Activated CD8-positive, alpha-beta memory T cell treated with anti-CD3 and anti-CD28 coated beads for 24 hours (primary cell): Measurements from ENCODE around the gene PLA2G12A.

ENCODE experiments used
- DNase-seq: peaks from one replicate; pipeline ENCODE4 v3.0.0-alpha.2; 2020

PLA2G12A gene

GRCh38 chr4:109729718-109730618, at the start of gene PLA2G12A:
TSS of gene PLA2G12A (minus strand) at chr4:109730070. CDS start at chr4:109729809, 261 bp downstream.
- DNase-seq, result peak; percentile 90

DNA sequence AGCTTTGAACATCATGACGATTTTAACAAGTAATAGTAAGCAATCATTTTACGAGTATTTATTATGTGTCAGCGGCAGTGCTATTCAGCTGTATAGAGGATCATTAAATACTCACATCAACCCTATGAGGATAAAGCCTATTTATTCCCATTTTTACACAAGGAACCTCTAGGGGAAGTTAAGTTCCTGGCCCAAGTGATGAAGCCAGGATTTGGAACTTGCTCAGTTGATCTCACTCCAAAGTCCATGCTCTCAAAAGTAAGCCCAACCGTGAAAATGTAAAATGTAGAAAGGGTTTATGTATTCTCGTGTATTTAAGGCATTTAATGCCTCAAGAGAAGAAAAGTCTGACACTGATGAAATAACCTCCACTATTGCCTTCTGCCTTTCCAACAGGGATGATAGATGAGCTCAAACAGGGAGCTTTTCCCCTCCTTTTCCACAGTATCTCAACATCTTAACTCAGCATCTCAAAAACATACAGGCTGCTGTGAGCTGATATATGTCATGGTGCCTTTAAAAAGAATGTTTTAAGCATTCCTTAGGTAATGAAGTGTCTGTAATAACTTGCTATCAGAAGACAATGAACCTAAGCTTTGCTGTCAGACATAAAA, 35.0 kb upstream of the PLA2G12A start:
- DNase-seq, result no peak

DNA sequence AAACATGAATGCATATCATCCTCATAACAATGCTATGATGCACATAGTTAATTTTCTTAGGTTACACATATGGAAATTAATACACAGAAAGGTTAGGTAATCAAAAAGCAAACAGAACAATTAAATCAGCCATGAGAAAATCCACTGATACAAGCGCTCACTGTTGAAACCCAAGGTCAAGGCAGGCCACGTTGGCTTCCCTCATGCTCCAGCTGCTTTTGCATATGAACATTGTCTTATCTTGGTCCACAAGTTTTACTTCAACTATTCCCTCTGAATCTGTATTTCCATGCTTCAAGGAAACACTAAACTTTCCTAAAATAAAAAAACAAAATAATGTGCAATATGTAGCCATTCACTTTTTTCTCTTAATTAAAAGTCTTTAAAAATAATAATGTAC, 34.5 kb upstream of the PLA2G12A start:
- no peak for DNase-seq

DNA sequence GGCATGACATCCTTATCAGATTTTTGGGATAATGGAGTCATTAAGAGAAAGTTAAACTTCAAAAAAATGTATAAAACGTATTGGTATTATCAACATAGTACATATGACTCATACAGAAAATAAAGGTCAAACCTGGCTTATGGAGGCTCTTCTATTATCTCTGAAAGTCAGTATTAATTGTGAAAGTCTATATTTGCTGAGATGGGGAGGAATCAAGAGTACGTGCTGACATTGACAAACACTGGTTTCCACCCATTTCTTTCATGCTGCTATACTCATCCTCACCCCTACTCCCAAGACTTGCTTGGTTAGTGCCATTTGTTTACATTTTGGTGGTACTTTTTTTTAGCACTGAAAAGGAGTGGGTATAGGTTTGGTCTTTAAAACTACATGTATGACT, 30.8 kb upstream of the PLA2G12A start:
- DNase-seq, result no peak

DNA sequence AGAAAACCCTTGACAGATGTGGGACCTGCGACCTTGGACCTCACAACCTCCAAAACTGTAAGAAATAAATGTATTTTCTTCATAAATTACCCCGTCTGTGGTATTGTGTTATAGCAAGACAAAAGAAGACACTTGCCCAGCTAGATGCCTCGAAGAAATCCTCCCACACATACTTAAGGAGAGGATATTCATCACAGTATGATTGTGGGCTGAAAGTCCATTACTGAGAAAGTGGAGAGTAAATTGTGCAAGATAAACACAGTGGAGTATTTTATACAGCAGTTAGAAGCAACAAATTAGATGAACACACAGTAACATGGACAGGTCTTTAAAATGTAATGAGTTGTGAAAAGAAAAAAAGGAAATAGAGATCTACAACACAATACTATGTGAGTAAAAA, 25.8 kb upstream of the PLA2G12A start:
- no peak for DNase-seq

DNA sequence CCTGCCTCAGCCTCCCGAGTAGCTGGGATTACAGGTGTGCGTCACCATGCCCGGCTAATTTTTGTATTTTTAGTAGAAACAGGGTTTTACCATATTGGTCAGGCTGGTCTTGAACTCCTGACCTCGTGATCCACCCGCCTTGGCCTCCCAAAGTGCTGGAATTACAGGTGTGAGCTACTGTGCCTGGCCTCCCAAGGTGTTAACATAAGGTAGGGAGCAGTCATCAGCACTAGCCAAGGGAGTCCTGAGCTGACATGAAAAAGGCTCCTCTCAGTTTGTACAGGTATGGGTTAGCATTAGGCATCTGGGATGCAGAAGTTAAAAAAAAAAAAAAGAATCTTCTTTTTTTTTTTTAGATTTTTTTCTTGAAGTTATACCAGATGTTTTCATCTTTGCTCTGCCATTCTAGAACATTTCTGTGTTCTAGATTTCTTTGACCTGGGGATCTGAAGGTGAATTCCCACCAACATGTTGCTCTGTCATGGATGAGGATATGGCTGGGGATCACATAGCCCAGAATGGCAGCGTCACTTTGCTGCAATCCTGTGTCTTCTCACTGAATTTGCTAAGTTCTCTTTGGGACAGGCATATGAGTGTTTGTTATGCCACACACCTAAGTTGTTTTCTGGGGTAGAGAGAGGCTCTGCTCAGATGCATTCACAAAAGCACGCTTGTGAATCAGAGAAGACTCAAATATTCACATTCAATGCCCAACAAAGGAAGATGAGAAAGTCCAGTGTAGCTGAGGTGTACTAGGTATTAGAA, 24.4 kb upstream of the PLA2G12A start:
- peak; percentile 57 for DNase-seq

DNA sequence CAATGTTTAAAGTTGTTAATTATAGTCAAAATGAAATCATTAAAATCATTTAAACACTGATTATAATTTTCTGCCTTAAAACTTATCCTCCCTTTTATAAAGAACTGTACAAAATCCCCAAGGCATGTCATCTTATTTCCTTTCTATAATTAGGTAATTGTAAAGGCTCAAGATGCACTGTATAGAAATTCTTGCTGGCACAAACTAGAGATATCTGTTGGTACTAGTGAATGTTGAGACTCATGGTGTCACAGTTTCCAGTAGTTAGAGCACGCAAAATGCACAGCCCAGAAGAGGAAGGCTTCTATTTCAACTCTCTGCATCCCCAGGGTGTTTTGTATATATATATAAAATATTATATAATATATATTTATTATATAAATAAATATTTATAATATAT, 22.7 kb upstream of the PLA2G12A start:
- DNase-seq, result no peak

DNA sequence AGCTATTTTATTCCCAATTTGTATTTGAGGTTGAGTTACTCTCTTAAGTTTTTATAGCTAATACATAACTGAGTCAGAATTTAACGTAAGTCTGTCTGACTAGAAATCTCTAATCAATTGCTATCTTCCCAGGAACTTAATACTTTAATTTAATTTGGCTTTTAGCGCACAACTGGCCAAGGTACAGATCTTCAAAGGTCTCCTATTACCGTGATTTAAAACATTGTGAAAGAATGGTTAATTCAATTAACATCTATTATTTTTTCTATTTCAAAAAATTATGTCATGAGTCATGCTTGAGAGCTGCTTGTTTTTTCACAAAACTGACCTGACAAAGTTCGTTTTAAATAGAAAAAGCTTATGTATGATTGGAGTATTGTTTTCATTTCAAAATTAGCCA, 22.0 kb upstream of the PLA2G12A start:
- DNase-seq, result no peak

DNA sequence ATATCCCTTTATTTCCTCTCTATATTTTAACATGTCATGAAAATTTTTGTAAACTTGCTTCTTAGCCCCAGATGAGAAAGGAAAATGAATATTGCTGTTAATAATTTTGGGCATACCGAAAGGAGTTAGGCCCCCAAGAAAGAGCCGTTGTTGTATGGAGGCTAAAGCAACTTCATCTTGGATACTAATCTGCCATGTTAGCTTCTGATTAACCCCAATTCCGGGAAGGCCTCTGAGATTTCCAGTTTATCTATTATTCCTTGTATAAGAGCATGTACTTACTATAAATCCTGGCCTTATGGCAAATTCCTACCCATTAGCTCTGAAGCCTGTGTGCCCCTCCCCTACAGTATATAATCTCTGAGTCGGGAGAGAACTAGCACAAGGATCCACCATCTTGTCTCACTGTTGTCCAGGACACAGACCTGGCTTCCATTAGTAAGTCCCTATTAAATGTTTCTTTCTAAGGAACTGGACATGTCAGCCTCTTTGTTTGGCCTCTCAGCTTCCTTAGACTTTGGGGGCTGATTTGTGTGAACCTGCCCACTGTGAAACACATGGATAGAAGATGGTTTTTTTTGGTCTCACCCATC, 20.9 kb upstream of the PLA2G12A start:
- DNase-seq, result no peak

GRCh38 chr4:109749388-109750082, 19.7 kb upstream of the PLA2G12A start:
- no peak for DNase-seq

DNA sequence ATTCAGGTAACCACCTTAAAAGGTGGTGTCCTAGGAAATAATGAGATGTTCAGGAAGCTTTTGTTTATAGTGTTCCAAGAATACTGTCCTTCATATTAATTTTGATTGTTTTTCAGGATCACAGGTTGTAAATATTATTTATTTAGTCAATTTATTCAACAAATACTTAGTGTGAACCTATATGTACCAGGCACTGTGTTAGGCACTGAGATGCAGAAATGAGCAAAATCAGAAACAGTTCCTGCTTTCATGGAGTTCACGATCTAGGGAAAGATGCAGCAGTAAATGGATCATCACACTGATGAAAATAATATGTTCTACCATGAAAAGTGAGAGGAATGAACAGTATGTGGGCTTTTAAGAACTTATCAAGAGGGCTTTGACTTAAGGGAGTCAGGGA, 18.2 kb upstream of the PLA2G12A start:
- no peak for DNase-seq

- DNase-seq, result no peak
Observed at GRCh38 chr4:109746728-109747127, 16.9 kb upstream of the PLA2G12A start.

GRCh38 chr4:109745830-109746229, 16.0 kb upstream of the PLA2G12A start:
- DNase-seq, result no peak

GRCh38 chr4:109739547-109739946, 9.7 kb upstream of the PLA2G12A start:
- no peak for DNase-seq

DNA sequence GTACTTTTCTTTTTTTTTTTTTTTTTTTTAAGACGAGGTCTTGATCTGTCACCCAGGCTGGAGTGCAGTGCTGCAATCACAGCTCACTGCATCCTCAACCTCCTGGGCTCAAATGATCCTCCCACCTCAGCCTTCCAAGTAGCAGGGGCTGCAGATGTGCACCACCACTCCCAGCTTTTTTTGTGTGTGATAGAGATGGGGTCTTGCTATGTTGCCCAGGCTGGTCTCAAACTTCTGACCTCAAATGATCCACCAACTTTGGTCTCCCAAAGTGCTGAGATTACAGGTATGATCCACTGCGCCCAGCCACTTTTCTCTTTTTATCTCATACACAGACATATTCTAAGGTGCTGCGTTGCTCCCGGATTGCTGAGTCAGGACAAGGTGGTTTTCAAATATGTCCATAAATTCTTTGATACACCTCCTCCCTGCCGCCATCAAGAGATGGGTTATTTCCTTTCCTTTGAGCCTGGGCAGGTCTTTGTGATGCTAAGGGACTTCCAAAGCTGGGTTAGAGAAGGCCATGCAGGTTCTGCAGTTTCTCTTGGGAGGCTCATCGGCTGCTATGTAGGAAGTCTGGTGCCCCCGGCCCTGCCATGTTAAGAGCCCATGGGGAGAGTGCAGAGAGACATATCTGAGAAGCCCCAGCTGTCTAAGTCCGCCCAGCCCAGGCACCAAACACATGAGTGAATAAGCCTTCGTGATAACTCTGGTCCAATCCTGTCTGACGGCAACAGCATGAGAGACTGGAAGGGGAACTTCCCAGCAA, 8.4 kb upstream of the PLA2G12A start:
- no peak for DNase-seq

GRCh38 chr4:109735566-109736365, 5.9 kb upstream of the PLA2G12A start:
- DNase-seq, result no peak

GRCh38 chr4:109733728-109734127, 3.9 kb upstream of the PLA2G12A start:
- DNase-seq, result no peak

- no peak for DNase-seq
Observed at GRCh38 chr4:109730619-109731545, 1.0 kb upstream of the PLA2G12A start.

DNA sequence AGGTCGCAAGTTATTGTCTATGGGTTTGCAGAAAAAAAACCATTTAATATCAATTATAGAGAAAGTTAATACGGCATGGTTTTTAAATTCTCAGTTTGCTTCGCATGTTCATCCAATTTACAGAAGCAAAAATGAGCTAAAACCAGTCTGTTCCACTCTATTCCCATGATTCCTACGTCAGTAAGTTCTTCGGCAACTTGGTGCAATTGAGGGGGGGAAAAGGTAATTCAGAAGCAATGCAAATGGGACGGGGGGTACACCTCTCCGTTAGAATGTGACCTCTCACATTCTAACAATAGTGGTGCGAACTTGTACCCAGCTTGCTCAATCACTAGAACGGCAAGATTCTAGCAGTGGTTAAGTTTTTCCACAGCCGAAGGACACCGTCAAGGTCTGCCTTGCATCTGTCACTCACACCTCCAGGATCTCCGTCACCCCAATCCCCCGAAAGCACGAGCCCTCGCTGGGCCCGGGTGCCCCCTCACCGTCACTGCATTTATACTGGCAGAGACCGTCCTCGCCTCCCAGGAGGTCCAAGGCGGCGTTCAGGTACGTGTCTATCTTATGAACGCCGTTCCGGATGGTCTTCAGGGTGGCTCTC, 653 bp downstream of the PLA2G12A start:
- no peak for DNase-seq
